HFF-Myc (cell line): ENCODE results near the gene ANKS6.
A peak's percentile ranks its signal among the peaks of the same experiment; 100 is the strongest.

Source experiments
- DNase-seq: peaks from one replicate; pipeline ENCODE4 v3.0.0-alpha.2; 2011; ENCODE audit warnings: low read depth; ENCODE audit errors: extremely low read depth
- H3K4me3 ChIP-seq: replicated peaks from 2 replicates; pipeline ENCODE4 v1.5.1; 2011; ENCODE audit warnings: low read depth, mild to moderate bottlenecking, control low read depth, low read length
- CTCF ChIP-seq: IDR thresholded peaks from 2 replicates; pipeline ENCODE4 v1.5.1; 2012; ENCODE audit warnings: mild to moderate bottlenecking, low read depth, low read length, control low read depth; ENCODE audit errors: missing control alignments

ANKS6 gene

GRCh38 chr9:98801969-98802371 is 5.6 kb upstream of the ANKS6 start:
- no peak for DNase-seq
- no peak overlapping the region for H3K4me3 ChIP-seq
- TF ChIP-seq CTCF: no peak

DNA sequence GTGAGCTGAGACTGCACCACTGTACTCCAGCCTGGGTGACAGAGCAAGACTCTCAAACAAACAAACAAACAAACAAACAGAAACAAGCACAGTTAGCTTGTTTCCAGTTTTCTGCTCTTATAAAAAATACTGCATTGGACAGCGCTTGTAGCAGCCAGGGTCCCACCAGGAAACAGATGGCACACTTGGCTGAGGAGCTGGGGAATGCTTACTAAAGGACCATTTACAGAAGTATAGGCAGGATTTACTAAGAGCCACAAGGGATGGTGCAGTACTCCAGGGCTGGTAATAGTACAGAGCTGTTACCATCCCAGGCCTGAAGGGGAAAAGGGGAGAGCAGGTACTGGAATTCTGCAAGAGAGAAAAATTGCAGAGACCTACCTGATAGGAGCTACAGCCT is 5.2 kb upstream of the ANKS6 start:
- no peak overlapping the region for H3K4me3 ChIP-seq
- no peak for TF ChIP-seq CTCF
- no peak for DNase-seq

GRCh38 chr9:98798254-98798653 is 1.9 kb upstream of the ANKS6 start:
- DNase-seq: no peak
- TF ChIP-seq CTCF: no peak
- no peak overlapping the region for H3K4me3 ChIP-seq

DNA sequence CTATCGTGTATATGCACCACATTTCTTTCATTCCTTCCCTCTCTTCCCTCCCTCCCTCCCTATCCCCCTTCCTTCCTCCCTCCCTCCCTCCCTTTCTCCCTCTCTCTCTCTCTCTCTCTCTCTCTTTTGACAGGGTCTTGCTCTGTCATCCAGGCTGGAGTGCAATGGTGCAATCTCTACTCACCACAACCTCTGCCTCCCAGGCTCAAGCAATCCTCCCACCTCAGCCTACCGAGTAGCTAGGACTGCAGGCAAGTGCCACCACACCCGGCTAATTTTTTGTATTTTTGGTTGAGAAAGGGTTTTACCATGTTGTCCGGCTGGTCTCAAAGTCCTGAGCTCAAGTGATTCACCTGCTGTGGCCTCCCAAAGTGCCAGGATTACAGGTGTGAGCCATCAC is 1.1 kb upstream of the ANKS6 start:
- no peak overlapping the region for H3K4me3 ChIP-seq
- TF ChIP-seq CTCF: no peak
- DNase-seq: no peak

- TF ChIP-seq CTCF: no peak
- peak overlapping the region; percentile 62 for H3K4me3 ChIP-seq
- no peak for DNase-seq
These were observed 388 bp downstream of the ANKS6 start for GRCh38 chr9:98795970-98796363.

DNA sequence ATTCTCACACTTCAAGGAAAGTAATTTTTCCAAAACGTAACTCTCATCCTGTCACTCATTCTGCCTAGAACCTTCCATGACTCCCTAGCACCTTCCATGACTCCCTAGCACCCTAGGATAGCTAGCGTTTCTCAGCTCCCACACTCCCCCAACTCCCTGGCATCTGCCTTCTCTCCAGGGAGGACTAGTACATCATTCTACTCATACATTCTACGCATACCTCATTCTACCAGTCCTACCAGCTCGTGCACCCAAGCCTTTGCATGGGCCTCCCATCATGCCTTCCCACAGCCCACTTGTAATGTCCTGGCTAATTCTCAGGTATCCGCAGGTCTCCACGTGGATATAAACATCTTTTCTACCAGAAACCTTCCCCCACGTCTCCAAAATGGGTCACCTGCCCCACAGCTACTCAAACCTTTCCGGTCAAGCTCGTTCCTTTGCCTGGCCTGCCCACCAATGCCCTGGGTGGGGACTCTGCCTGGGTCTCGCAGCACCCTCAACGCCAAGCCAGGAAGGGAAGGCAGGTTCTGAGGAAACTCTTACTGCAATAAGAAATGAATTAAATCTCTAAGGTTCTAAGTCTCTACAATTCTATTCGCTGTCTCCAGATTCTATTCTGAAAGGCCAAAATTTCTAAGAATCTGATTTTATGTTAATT is 930 bp downstream of the ANKS6 start:
- peak overlapping the region; percentile 62 for H3K4me3 ChIP-seq
- no peak for TF ChIP-seq CTCF
- no peak for DNase-seq

DNA sequence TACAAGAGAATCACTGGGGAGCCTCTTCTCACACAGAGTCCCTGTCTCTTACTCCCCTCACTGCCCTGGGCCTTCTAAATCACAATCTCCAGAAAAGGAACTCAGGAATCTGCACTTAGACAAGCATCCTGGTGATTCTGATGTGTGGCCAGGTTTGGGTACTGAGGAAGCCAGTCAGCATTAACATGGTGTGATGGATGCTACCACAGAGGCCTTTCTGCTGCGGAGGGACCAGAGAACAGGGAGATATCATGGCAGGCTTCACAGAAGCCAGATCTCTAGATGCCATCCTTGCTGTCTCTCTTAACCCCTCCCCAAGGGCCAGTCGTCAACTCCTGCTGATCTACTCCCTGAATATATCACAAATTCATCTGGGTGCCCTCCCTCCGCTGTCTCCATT is 1.6 kb downstream of the ANKS6 start:
- no peak for DNase-seq
- peak overlapping the region; percentile 62 for H3K4me3 ChIP-seq
- no peak for TF ChIP-seq CTCF
